GM20000 (cell line): ENCODE results near the gene LARGE1.

Experiments used
- DNase-seq: peaks from one replicate; pipeline ENCODE4 v3.0.0; 2012; ENCODE audit warnings: low spot score
- TF ChIP-seq, protein P1 (sequence below): IDR thresholded peaks from 2 replicates; pipeline ENCODE4 v1.5.1; 2012; ENCODE audit warnings: mild to moderate bottlenecking, control low read depth; ENCODE audit errors: extremely low read depth, missing control alignments

LARGE1 gene

DNA sequence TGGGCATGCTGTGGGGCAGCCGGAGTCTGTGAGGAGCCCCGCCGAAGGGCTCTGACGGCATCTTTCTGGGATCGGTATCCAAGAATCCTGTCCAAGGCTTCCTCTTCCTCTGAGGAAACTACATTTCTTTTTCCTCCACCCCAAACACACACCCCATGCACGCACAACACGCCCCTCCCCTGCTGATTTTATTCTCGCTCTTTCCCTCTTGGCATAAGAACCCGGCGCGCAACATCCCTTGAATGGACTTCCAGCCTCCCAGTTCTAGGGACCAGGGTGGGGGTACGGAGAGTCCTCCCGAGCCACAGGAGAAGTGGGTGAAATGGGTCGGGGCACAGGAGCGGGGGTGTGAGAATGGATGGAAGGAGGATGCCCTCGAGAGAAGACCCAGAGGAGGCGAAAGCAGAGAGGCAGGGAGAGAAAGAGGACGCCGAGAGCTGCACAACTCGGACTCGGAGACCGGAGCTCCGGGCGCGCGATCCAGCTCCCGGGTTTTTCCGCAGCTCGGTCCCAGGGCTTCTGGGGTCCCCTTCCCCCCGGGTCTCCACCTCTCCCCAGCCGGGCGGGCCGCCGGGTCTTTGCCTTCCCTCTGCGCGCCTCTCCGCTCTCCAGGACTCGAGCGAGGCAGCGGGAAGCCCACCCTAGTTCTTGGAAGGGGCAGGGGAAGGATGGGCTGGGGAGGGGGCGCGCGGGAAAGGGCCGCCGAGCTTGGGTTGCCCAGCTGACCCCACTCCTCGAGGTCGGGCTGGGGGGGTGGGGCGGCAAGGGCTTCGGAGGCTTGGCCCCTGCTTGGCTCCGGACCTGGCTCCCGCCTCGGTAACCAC is 1.5 kb upstream of the LARGE1 start:
- TF ChIP-seq, protein P1, sequence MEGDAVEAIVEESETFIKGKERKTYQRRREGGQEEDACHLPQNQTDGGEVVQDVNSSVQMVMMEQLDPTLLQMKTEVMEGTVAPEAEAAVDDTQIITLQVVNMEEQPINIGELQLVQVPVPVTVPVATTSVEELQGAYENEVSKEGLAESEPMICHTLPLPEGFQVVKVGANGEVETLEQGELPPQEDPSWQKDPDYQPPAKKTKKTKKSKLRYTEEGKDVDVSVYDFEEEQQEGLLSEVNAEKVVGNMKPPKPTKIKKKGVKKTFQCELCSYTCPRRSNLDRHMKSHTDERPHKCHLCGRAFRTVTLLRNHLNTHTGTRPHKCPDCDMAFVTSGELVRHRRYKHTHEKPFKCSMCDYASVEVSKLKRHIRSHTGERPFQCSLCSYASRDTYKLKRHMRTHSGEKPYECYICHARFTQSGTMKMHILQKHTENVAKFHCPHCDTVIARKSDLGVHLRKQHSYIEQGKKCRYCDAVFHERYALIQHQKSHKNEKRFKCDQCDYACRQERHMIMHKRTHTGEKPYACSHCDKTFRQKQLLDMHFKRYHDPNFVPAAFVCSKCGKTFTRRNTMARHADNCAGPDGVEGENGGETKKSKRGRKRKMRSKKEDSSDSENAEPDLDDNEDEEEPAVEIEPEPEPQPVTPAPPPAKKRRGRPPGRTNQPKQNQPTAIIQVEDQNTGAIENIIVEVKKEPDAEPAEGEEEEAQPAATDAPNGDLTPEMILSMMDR: no peak
- peak; percentile 46 for DNase-seq

DNA sequence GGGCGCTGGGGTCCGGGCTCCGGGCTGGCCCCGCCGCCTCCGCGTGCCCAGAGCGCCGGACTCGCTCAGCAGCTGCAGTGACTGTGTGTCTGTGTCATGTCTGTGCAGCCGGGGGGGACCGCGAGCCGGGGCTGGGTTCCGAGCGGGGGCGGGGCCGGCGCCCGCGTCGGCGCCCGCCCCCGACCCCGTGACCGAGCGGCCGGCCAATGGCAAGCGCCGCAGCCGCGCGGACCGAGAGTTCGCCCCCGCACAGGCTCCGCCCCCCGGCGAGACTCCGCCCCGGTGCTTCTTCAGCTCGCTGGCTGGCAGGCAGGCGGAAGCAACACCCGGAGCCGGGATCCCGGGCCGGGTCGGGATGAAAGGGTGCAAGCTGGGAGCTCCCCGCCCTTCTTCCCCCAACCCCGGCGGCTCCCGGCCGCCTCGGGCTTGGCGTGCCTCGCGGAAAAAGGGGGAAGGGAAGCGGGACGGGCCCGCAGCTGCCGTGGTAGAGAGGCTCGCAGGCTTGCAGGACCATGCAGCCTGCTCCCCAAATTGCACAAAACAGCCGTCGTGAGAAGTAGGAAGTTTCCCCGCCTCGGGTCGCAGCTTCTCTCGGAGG is 750 bp upstream of the LARGE1 start:
- TF ChIP-seq, protein P1: no peak
- DNase-seq: peak; percentile 90

DNA sequence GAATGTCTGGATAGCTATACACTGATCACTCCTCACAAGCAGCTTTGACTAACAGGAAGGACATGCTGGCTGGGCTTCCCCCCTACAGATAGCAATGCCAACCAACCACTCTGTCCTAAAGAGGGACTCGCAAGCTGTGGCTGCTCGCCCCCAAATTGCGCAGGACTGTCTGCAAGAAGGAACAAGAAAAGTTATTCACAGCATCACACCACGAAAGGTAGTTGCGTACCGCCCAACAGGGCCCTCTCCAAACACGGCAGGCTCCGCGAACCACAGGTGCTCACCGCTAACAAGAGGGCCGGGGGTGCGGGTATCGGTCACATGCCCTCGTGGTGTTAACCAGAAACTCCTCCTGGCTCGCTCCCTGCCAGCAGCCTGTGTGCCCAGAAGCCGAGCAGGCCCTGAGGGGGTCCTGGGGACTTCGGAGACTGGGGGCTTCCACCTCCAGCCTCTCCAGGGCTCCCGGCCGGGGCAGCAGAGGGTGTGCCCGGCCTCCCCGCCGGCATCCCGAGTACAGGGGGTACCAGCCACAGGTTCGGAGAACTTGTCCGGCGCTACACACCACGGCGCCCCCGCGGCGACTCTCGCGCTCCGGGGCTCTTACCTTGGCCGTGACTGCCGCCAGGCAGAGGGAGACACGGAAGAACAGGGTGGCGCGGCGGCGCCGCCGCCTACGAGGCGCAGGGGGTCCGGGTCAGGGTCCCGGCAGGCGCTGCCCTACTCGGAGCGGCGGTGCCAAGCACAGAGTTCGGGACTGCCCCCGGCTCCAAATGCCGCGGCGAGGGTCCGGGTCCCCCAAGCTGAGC is 682 bp downstream of the LARGE1 start:
- TF ChIP-seq, protein P1: no peak
- DNase-seq: no peak

DNA sequence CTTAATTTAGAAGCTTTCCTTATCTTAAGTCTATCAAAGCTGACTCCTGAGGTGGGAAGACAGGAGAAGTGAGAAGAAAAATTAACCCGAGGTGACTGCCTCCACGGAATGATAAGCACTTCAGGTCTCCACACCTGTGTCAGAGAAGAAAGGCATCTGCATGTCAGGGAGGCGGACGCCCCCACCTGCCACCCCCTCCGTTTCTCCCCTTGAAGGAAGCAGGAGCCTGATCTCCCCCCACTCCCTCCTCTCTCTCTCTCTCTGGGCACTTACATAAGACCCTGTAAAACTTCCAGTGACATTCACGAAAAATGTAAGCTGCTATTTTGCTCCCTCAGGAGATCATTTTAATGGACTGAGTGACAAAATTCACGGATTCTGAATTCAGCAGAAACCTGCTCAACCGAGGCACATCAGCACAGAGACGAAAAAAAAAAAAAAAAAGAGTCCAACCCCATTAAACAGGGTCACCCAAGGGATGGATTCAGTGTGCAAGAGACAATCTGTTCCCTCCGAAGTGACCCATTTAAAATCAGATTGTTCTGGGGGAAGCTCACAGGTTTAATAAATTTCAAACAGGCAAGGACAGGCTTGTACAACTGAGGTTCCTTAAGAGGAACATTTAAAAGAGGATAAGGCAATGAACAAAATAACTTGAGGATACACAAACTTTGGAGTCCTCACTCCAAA is 1.5 kb downstream of the LARGE1 start:
- TF ChIP-seq, protein P1: no peak
- DNase-seq: no peak

GRCh38 chr22:33917744-33918406 is 2.4 kb downstream of the LARGE1 start:
- peak; percentile 40 for DNase-seq

DNA sequence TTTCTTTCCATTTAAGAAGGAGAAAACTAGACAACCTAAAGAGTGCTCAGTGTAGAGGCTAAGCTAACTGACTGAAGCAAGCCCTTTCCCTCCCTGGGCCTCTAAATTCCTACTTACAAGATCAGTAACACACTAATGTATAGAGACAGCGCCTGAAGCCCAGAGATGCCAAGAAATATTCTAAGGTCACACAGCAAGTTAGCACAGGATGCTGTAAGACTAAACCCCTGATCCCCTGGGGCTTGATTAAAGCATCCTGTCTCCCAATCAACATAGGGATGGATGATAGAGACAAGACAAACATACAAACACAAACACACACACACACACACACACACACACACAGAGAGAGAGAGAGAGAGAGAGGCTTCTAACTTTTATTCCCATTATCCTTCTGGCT is 5.6 kb downstream of the LARGE1 start:
- TF ChIP-seq, protein P1: no peak
- no peak for DNase-seq

More at GRCh38 chr22:33917744-33918406, 2.4 kb downstream of the LARGE1 start:
- TF ChIP-seq, protein P1: no peak
